NCI-H2171 (cell line): ENCODE measurements around the gene TCEAL6.
"Not testable (repeated sequence)": the region's sequence is repeated elsewhere in the genome, so short reads cannot be mapped to it uniquely, and the experiment has no call there.

Experiments
- DNase-seq: peaks from one replicate; lab custom pipeline; 2025; lab: John Stamatoyannopoulos, UW

The TCEAL6 gene

GRCh38 chrX:102142274-102142673 is at the start of gene TCEAL6:
Gene TCEAL6 (minus strand): TSS chrX:102142481.
- not testable (repeated sequence) for DNase-seq

DNA sequence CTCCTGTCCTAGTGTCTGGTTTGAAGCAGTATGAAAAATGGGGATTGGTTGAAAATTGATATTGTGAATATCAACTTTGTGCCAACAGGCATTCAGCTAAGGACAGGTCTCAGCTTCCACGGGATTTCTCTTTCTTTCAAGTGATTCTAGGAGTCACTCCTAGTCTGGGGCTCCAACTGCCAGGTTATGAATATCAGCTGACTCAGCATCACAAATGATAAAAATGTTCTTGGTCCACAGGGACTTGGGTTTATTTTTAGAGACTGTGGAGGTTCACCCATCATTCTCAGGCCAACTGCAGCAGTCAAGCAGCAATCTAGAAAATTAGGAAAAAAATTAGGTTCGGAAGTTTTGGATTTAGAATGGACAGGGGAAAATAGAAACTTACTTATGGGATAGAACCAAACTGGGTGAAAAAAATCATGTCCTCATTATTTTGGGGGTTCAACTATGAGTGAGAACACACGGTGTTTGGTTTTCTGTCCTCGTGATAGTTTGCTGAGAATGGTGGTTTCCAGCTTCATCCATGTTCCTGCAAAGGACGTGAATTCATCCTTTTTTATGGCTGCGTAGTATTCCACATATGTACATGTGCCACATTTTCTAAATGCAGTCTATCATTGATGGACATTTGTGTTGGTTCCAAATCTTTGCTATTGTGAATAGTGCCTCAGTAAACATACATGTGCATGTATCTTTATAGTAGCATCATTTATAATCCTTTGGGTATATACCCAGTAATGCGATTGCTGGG is 43.9 kb upstream of the TCEAL6 start:
- DNase-seq = no peak

GRCh38 chrX:102155806-102156179 is 13.5 kb upstream of the TCEAL6 start, which contains the start of gene BEX5:
Gene BEX5 (minus strand): TSS chrX:102155977. CDS start chrX:102154265, 1,712 bp downstream.
- DNase-seq = peak; percentile 74

DNA sequence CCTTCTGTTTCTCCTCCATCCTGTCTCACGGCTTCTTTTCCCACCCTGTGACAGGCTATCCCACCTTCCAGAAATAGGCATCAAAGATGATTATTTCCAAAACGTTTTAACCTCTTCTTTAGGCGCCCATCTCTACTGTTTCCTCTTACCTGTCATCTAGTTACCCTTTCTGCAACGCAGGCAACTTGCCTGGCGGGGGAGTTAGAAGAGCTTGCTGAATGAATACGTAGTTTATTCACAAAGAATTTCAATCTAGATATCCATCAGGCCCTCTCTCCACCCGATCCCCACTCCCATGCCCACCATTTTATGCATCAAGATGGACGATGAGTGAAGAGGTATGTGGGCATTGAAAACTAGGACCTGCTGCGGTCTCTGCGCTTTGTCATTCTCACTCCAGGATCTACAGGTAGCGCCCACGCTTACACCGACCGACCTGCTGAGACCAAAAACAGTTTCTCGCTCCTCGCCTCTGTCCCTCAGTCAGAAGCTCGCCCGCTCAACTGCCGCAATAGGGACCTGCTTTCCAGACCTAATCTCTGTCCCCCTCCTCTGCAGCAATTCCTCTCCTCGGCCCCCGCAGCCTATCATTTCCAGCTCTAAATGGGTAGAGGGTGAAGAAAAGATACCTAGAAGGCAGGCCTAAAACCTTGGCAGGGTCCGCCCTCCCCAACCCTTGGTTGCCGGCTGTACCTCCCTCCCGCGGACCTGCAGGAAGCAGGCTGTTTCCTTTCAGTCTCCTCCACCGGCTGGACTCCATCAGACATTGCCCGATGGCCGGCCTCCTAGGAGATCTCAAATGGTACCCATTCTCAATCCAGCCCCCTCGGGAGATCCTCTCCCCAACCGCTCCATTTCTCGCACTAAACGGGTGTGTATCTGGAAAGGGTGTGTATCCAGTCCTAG is 12.9 kb upstream of the TCEAL6 start:
- DNase-seq = no peak

GRCh38 chrX:102154218-102154860 is 12.1 kb upstream of the TCEAL6 start:
- DNase-seq = no peak

GRCh38 chrX:102141631-102142030 is 650 bp downstream of the TCEAL6 start:
- DNase-seq = not testable (repeated sequence)

DNA sequence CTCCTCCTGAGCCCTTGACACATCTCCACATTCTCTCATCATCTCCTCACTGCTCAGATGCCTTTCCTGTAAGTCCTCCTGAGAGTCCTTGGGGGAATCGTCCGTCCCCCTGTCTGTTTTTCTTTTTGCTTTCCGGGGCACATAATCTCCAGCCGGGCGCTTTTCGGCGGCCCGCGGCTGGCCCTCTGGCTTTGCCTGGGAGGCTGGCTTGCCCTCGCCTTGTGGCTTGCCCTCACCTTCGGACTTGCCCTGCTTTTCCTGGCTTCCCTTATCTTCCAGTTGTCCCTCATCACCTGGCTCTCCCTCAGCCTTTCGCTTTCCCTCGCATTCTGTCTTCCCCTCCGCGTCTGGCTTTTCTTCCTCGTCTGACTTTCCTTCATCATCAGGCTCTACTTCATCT is 1.4 kb downstream of the TCEAL6 start:
- DNase-seq = not testable (repeated sequence)

GRCh38 chrX:102138064-102138463 is 4.2 kb downstream of the TCEAL6 start:
- DNase-seq = no peak

- DNase-seq = no peak
Measured at GRCh38 chrX:102129473-102129872, 12.8 kb downstream of the TCEAL6 start.

- DNase-seq = no peak
Measured at GRCh38 chrX:102126863-102127262, 15.4 kb downstream of the TCEAL6 start.

DNA sequence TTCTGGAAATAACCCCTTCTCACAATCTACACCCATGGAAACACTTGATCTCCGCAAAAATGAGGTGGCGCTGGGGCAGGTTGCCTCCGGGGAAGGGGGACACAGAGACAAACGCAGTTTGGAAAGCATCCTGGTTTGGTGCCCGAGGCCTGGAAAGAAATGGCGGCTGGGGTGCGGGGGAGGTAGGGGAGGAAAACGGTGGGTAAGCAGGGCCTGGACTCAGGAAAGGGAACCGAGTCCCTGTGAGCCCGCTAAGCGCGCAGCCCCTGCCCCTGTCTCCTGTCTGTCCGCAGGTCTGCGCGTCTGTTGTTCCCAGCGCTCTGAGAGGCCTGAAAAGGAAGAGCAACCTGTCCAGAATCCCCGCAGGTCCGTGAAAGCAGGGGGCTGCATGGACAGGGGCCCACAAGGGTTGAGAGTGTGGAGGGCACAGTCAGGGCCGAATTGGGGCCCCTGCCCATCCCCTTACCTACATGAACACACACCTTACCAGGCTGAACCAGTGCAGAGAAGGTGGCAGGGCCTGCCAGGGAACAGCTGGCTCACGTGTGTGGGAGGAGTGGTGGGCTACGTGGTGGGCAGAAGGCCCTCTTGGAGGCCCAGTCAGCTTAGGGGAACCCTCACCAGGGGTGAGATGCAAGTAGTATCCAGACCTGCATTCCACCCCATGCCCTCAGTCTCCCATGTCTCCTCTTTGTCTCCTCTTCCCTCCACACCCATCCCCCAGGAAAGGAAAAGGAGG is 16.0 kb downstream of the TCEAL6 start:
- DNase-seq = not testable (repeated sequence)

- DNase-seq = peak; percentile 40
Measured at GRCh38 chrX:102125436-102125835, 16.8 kb downstream of the TCEAL6 start, which contains the start of gene TCEAL2. Gene TCEAL2 (plus strand): TSS chrX:102125679. CDS start chrX:102126831, 1,152 bp downstream.

DNA sequence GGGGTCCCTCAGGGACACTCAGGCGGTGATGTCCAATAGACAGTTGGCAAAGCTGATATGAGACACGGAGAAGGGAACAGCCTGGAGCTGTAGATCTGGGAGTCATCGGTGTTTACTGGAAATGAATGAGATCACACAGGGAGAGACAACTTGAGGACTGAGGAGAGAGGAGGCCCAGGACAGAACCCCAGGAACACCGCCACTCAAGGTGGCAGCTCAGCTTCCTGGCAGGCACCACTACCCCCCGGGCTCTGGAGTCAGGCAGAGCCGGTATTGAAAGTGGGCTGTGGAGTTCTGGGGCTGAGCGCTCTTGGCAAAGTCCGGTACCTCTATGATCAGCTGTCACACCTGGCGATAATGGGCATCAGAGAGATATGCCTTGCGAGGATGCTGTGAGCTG is 17.3 kb downstream of the TCEAL6 start:
- not testable (repeated sequence) for DNase-seq

- no peak for DNase-seq
Measured at GRCh38 chrX:102115748-102116147, 26.5 kb downstream of the TCEAL6 start.

DNA sequence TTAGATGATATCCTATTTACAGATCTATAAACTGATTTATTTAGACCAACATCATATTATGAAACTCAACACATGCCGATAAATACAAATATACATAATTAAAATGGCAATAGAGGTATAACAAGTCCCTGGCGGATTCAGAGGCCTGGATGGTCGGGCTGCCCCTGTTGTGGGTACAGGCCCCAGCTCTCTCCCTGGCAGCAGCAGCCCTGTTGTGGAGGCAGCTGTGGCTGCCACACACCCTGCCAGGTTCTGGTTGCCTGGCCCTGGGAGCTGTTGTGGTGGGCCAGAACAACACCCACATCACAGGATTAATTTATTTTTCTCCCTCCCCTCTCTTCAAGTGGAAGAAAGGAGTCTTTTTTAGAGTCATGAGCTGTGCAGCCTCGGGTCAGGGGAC is 28.9 kb downstream of the TCEAL6 start:
- DNase-seq = no peak
